HG03521 (cell line): ENCODE measurements around the gene PNKP.
A peak's percentile ranks its signal among the peaks of the same experiment; 100 is the strongest.
"Not testable (repeated sequence)": the region's sequence is repeated elsewhere in the genome, so short reads cannot be mapped to it uniquely, and the experiment has no call there.

Experiments
- ATAC-seq: cut with Tn5 transposase; IDR thresholded peaks from one replicate; pipeline ENCODE4 v1.9.1; 2021; ENCODE audit warnings: mild to moderate bottlenecking, moderate library complexity; ENCODE audit not compliant: unreplicated experiment

Gene PNKP

GRCh38 chr19:49824662-49825061 is 42.7 kb downstream of the PNKP start:
- ATAC-seq: no peak

GRCh38 chr19:49823472-49823871 is 43.9 kb downstream of the PNKP start:
- ATAC-seq: no peak

DNA sequence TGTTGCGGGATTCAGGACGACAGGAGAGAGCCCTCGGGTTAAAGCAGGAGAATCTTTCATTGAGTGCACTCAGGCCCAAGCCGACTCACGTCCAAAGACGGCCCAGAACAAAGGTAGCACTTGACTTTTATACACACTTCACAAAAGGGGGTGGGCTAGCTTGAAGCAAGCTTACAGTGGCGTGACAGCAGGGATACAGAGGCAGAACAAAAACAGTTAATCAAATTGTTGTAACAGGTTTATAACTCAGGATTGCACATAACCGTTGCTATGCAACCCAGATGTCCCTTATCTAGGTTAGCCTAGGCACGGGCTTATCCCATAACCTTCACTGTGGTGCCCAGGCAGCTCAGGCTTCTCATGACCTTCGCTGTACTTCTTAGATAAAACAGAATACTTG is 47.3 kb downstream of the PNKP start:
- no peak for ATAC-seq

DNA sequence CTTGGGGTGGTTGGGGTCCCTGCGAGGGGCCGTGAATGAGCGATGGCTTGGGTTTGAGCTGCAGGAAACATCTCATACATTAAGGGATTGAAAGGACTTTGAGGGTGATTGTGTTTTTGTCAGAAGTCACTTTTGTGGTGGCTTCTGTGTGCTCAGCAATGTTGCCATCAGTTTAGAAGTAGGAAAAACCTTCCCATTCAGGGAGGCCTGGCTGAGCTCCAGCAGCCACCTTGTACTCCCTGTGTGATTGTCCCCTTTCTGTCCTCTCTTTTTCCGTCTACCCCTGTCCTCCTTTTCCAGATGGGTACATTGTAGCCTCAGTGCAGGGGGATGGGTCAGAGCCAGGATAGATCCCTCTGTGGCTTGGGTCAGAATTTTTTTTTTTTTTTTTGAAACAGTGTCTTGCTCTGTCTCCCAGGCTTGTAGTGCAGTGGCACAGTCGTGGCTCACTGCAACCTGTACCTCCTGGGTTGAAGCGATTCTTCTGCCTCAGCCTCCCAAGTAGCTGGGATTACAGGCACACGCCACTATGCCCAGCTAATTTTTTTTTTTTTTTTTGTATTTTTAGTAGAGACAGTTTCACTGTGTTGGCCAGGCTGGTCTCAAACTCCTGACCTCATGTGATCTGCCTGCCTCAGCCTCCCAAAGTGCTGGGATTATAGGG is 47.8 kb downstream of the PNKP start:
- not testable (repeated sequence) for ATAC-seq

- no peak for ATAC-seq
These were observed 48.6 kb downstream of the PNKP start for GRCh38 chr19:49818649-49819370.

- ATAC-seq: peak; percentile 62
These were observed 49.3 kb downstream of the PNKP start, which contains the start of gene MED25 for GRCh38 chr19:49817964-49818648. Gene MED25 (plus strand): TSS chr19:49818289. CDS start chr19:49818342, 53 bp downstream.

DNA sequence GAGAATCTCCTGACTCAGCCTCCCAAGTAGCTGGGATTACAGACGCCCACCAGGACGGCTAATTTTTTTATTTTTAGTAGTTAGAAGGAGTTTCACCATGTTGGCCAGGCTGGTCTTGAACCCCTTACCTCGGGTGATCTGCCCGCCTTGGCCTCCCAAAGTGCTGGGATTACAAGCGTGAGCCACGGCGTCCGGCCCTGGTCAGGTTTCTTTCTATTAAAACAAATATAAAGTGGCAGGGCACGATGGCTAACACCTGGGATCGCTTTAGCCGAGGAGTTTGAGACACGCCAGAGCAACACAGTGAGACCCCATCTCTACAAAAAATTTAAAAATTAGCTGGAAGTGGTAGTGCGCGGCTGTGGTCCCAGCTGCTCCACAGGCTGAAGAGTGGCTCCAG is 50.8 kb downstream of the PNKP start:
- no peak for ATAC-seq

DNA sequence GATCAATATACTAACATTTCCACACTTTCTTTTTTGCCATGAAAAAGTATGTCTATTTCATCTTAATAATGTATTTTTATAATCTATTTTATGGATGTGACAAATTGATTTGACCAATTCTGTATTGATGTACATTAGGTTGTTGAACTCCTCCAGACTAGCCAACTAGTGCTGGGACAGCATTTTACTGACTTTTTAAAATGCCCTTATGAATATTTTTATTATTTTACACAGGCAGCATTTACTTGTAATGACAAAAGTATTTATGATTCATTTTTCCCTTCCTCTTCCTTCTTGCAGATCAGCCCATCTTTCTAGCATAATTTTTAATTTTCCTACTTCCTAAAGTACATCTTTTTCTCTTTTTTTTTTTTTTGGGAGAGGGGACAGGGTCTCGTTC is 53.4 kb downstream of the PNKP start:
- no peak for ATAC-seq

DNA sequence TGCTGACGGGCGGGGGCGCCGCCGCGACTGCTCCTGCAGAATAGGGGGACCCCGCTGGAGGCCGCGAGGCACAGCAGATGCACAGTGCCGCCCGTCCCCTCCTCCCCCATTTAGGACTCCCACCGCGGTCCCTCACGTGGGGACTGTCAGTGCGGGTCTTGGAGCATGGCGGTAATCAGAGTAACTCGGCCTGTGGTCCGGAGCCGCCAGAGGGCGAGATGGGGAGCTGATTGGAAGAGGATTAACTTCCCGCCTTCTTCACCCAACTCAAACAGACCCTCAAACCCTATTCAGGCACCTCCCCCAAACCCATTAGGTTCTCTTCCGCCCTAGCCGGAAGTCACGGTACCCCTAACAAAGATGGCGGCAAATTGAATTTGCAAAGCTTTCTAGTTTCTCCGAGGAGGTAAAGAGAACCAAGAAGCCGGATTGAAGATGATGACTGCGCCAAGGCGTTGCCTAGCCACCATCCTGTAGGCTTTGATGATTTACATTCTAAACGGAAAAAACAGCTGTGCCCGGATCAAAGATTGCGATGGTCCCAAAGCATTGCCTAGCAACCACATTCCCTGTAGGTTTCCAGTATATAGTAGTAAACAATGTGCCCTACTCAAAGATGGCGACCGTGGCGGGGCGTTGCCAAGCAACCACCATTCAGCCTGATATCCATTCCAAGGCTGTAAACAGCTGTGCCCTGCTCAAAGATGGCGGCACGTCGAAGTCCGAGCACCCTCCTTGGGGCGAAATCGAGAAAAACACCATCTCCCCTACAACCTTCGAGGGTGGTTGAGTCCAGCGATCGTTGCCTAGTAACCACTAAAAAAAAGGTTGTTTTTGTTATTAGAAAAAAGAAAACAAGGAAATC is 54.1 kb downstream of the PNKP start, which contains the start of gene FUZ:
FUZ (minus strand) TSS at position 296 of the 865 bp plus-strand sequence; CDS start at position 110, 186 bp downstream.
- peak; percentile 51 for ATAC-seq

- ATAC-seq: no peak
These were observed 54.9 kb downstream of the PNKP start for GRCh38 chr19:49812452-49812996.

- ATAC-seq: no peak
These were observed 56.0 kb downstream of the PNKP start for GRCh38 chr19:49811328-49811727.
